Measurements from ENCODE around the gene TRAPPC3.

GRCh38 chr1:36157115-36157903, 8.0 kb upstream of the TRAPPC3 start:
- TF ChIP-seq, protein P1, sequence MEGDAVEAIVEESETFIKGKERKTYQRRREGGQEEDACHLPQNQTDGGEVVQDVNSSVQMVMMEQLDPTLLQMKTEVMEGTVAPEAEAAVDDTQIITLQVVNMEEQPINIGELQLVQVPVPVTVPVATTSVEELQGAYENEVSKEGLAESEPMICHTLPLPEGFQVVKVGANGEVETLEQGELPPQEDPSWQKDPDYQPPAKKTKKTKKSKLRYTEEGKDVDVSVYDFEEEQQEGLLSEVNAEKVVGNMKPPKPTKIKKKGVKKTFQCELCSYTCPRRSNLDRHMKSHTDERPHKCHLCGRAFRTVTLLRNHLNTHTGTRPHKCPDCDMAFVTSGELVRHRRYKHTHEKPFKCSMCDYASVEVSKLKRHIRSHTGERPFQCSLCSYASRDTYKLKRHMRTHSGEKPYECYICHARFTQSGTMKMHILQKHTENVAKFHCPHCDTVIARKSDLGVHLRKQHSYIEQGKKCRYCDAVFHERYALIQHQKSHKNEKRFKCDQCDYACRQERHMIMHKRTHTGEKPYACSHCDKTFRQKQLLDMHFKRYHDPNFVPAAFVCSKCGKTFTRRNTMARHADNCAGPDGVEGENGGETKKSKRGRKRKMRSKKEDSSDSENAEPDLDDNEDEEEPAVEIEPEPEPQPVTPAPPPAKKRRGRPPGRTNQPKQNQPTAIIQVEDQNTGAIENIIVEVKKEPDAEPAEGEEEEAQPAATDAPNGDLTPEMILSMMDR (IDR thresholded peaks at IDR 0.05; ENCODE audit: borderline replicate concordance, extremely low read depth, low read length, poor library complexity, severe bottlenecking), result no peak
- TF ChIP-seq EZH2 (IDR thresholded peaks at IDR 0.05; ENCODE audit: borderline replicate concordance, low read depth, low read length, severe bottlenecking), result no peak
